K562 (cell line): ENCODE data around the gene ALS2.

ENCODE experiments used
- EGR1 ChIP-seq: fragments of 450-650 bp; conservative IDR thresholded peaks from 2 replicates; pipeline ENCODE4 v1.6.1; 2017; ENCODE audit warnings: mild to moderate bottlenecking
- SRF ChIP-seq, 2 experiments: fragments of 250-450, 450-650 bp in 1 of 2; sonication (Bioruptor Pico) in 1 of 2; sonication (generic) in 1 of 2; formaldehyde crosslinking; IDR thresholded peaks; 2 replicates each; pipeline versions ENCODE4 v1.5.0 to v1.5.1; 2020 to 2022; ENCODE audit warnings: mild to moderate bottlenecking in 1 of 2, missing genetic modification reagents in 1 of 2
- TCF7L2 ChIP-seq: fragments of 150-350 bp; IDR thresholded peaks from 2 replicates; pipeline ENCODE4 v1.6.1; 2016; ENCODE audit warnings: low read depth, mild to moderate bottlenecking, low read length, moderate library complexity

GRCh38 chr2:201807452-201807999 is 26.8 kb upstream of the ALS2 start:
- TF ChIP-seq TCF7L2 (no peak), EGR1 (no peak), SRF (CRISPR knock-in tag; IDR thresholded peaks at IDR 0.05) (no peak)
